Panc1 (cell line): ENCODE measurements around the gene HCST. TPM values are rescaled to one million over a fixed set of nuclear protein-coding genes. Genes with fewer than 3 reads are reported as not detected.

Experiments used
- ATAC-seq: fragments of 200-7000 bp; cut with Tn5 transposase; 2 replicates; pipeline ENCODE4 v1.9.1; 2020; ENCODE audit warnings: mild to moderate bottlenecking, moderate library complexity
- BruUV-seq: library from RNA; stranded (reverse); fragments of 400-500 nt; replicated peaks from 2 replicates; lab custom pipeline; 2021; lab: Mats Ljungman, UMichigan
- CTCF ChIA-PET: fragments of 300-600 bp; sonication (Branson Sonifier 250); formaldehyde crosslinking; loops from one replicate; lab custom pipeline; 2022; ENCODE audit warnings: antibody characterized with exemption; lab: Charles Lee
- POLR2A ChIA-PET: fragments of 300-600 bp; sonication (Branson Sonifier 250); formaldehyde crosslinking; loops from one replicate; lab custom pipeline; 2022; ENCODE audit warnings: antibody characterized with exemption; lab: Charles Lee
- DNase-seq: peaks from one replicate; pipeline ENCODE4 v3.0.0-alpha.2; 2010; ENCODE audit warnings: low read depth, low spot score
- H3K27ac ChIP-seq: 2 replicates; pipeline ENCODE4 v1.5.1; 2011; ENCODE audit warnings: mild to moderate bottlenecking, low read length, inconsistent platforms
- H3K27me3 ChIP-seq: fragments of 200-500 bp; sonication (Bioruptor generic); 2 replicates; pipeline ENCODE4 v1.6.0; 2014; ENCODE audit warnings: low read length, inconsistent platforms; ENCODE audit not compliant: control insufficient read depth, insufficient read depth
- H3K36me3 ChIP-seq: fragments of 200-500 bp; sonication (Bioruptor generic); 2 replicates; pipeline ENCODE4 v1.5.1; 2014; ENCODE audit warnings: inconsistent platforms, mild to moderate bottlenecking, low read length, moderate library complexity; ENCODE audit not compliant: control insufficient read depth, insufficient read depth
- H3K4me1 ChIP-seq: 2 replicates; pipeline ENCODE4 v1.5.1; 2011; ENCODE audit warnings: inconsistent platforms, mild to moderate bottlenecking, low read length, moderate library complexity; ENCODE audit not compliant: control insufficient read depth, insufficient read depth
- H3K4me3 ChIP-seq, 2 experiments: 2 replicates each; pipeline ENCODE4 v1.5.1; 2011 to 2012; ENCODE audit warnings: low read depth in 2 of 2, low read length in 2 of 2, mild to moderate bottlenecking in 2 of 2, inconsistent platforms in 1 of 2, moderate library complexity in 1 of 2
- H3K9me3 ChIP-seq: fragments of 200-500 bp; sonication (Bioruptor generic); 2 replicates; pipeline ENCODE4 v1.5.1; 2014; ENCODE audit warnings: low read depth, mild to moderate bottlenecking, inconsistent platforms, low read length, moderate library complexity; ENCODE audit not compliant: control insufficient read depth, insufficient read depth
- CTCF ChIP-seq: fragments of 450-650 bp; IDR thresholded peaks from 2 replicates; pipeline ENCODE4 v1.5.1; 2017; ENCODE audit warnings: mild to moderate bottlenecking
- POLR2AphosphoS5 ChIP-seq: IDR thresholded peaks from 2 replicates; pipeline ENCODE4 v1.6.1; 2012; ENCODE audit warnings: mild to moderate bottlenecking, low read depth, low read length, moderate library complexity
- REST ChIP-seq, 2 experiments: IDR thresholded peaks; 2 replicates each; pipeline ENCODE4 v1.6.1; 2011 to 2012; ENCODE audit warnings: low read depth in 2 of 2, control low read depth in 1 of 2, low read length in 1 of 2, mild to moderate bottlenecking in 1 of 2, moderate library complexity in 1 of 2; ENCODE audit not compliant: insufficient read depth in 1 of 2
- SIN3A ChIP-seq: IDR thresholded peaks from 2 replicates; pipeline ENCODE4 v1.6.1; 2012; ENCODE audit warnings: low read depth, mild to moderate bottlenecking, low read length, moderate library complexity, borderline replicate concordance; ENCODE audit not compliant: insufficient read depth
- TCF7L2 ChIP-seq: IDR thresholded peaks from 2 replicates; pipeline ENCODE4 v1.6.1; 2011; ENCODE audit warnings: mild to moderate bottlenecking, low read depth, low read length, inconsistent platforms
- in situ Hi-C: cut with HindIII; loops from 2 replicates; pipeline ENCODE4 v1.10.0; 2016; ENCODE audit warnings: low sequenced_read_pairs, low pct_unique_long_range_greater_than_20kb
- intact Hi-C: fragments of 100-400 bp; cut with micrococcal nuclease; formaldehyde crosslinking; loops from one replicate; pipeline ENCODE4 v1.10.0; 2022; ENCODE audit not compliant: unreplicated experiment
- total RNA-seq: library from RNA; stranded (reverse); gene quantifications from one replicate; pipeline ENCODE4 v1.2.1, GENCODE V29; 2021; ENCODE audit not compliant: unreplicated experiment

Gene HCST
- total RNA-seq, 1 experiment from 2014 or later, result 2.9 TPM

- DNase-seq (no peak), ATAC-seq (no peak)
- ChIA-PET POLR2A (no interaction called here), CTCF (no interaction called here)
- no peak for TF ChIP-seq REST (IDR thresholded peaks at IDR 0.05; ENCODE audit: insufficient read depth in 1 of 2, low read depth in 2 of 2, low read length in 1 of 2)
- no peak for TF ChIP-seq SIN3A
- TF ChIP-seq CTCF, result no peak
- TF ChIP-seq POLR2AphosphoS5, result no peak
- TF ChIP-seq TCF7L2, result no peak
- intact Hi-C loops, result no loop called here
- peak overlapping the region; percentile 82 for H3K27ac ChIP-seq
- in situ Hi-C loops, result no loop called here
- H3K4me1 ChIP-seq, result peaks cover 18% of the 10 kb centered on the region
- H3K9me3 ChIP-seq, result no peaks in the 10 kb centered on the region
- no peaks in the 10 kb centered on the region for H3K27me3 ChIP-seq
- BruUV-seq, result TSS peak; percentile 84
- peak overlapping the region; percentile 67 to 71 for H3K4me3 ChIP-seq
- no peaks in the 10 kb centered on the region for H3K36me3 ChIP-seq
Measured at GRCh38 chr19:35936738-35937268, 34.5 kb downstream of the HCST start.

- no peaks in the 10 kb centered on the region for H3K9me3 ChIP-seq
- H3K4me1 ChIP-seq, result peaks cover 16% of the 10 kb centered on the region
- H3K27me3 ChIP-seq, result no peaks in the 10 kb centered on the region
- H3K27ac ChIP-seq, result peak overlapping the region; percentile 82
- CTCF ChIA-PET, result no interaction called here
- no TSS peak for BruUV-seq
- no peaks in the 10 kb centered on the region for H3K36me3 ChIP-seq
- POLR2A ChIA-PET, result interaction anchor here (0.6 kb wide), 1 partner anchor 54 kb away, joined by 18 read pairs; no protein-coding TSS in a partner anchor
- ATAC-seq (peak; percentile 5; the same call in 1 of the 2 replicates), DNase-seq (no peak)
- no peak for TF ChIP-seq SIN3A
- TF ChIP-seq POLR2AphosphoS5, result no peak
- TF ChIP-seq TCF7L2, result no peak
- no peak for TF ChIP-seq REST (IDR thresholded peaks at IDR 0.05; ENCODE audit: insufficient read depth in 1 of 2, low read depth in 2 of 2, low read length in 1 of 2)
- TF ChIP-seq CTCF, result no peak
- intact Hi-C loops (no loop called here), in situ Hi-C loops (no loop called here)
- H3K4me3 ChIP-seq, result peak overlapping the region; percentile 67 to 71
Measured at GRCh38 chr19:35937345-35938281, 35.3 kb downstream of the HCST start.
